GM20000 (cell line): Measurements from ENCODE around the gene SMAGP.
A peak's percentile ranks its signal among the peaks of the same experiment; 100 is the strongest.

Source experiments
- DNase-seq: peaks from one replicate; pipeline ENCODE4 v3.0.0; 2012; ENCODE audit warnings: low spot score
- TF ChIP-seq, protein P1 (sequence below): IDR thresholded peaks from 2 replicates; pipeline ENCODE4 v1.5.1; 2012; ENCODE audit warnings: mild to moderate bottlenecking, control low read depth; ENCODE audit errors: extremely low read depth, missing control alignments

SMAGP gene

DNA sequence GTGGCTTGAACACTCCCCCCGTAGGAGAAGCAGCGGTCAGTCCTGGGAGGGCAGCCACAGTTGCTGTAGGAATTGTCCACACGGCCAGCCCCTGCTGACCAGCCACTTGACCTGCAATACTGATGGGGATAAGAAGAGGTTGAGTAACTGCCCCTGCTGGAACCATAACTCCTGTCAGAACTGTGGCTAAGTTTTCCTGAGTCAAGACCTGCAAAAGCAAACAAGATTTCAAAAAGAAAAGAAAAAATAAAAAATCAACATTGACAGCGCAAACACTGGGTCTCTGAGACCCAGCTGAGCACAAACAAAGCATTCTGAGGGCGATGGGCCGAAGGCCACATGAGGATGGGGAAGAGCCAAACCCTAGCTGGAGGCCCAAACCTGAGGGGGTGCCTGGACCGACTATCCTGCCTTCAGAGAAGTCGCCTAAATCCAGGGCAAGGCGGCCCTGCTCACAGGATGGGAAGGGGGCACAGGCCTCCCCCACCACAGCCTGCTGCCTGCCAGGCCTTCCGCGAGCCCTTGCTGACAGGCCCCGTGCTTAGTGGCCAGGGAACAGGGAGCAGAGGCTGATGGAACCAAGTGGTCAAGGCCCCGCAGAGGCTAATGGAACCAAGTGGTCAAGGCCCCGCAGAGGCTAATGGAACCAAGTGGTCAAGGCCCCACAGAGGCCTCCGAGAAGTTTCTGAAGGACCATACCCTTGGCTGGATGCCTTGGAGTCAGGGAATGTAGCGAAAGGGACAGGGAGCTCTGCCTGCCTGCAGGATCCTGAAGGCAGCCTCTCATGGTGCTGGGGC lies 71.4 kb downstream of the SMAGP start:
- DNase-seq, result no peak

DNA sequence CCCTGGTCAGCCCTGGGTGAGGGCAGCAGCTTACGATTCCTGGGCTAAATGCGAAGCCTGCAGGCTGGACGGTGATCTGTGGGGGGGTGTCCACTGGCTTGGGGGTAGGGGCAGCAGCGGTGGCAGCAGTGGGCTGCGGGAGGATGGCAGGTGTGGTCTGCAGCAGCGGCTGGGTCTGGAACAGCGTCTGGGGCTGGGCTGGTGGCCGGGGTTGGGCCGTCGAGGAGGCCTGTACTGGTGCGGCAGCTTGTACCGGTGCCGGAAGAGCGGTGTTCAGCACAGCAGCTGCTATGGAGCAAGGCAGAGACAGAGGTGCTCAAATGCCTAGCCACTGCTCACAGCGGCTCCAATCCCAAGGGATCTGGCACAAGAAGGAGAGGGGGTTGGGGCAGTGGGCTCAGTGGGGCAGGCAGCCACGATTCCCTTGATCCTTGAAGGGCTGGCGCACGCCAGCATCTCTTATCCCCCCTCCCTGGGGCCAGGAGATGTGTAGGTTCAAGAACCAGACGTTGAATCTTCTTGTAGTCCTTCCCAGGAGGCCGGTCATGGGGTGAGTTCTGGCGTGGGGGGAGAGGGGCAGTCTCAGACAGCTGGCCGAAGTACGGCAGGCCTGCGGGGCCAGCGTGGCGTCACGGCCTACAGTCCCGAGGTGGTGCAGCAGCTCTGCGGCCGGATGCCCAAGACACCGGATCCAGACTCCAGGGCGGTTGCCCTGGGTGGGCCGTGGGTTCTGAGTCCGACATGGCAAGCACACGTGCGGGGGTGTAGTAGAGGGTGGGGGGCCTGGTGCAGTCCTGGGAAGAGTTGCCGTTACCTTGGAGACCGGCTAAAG lies 72.3 kb downstream of the SMAGP start:
- DNase-seq, result no peak
- TF ChIP-seq, protein P1, sequence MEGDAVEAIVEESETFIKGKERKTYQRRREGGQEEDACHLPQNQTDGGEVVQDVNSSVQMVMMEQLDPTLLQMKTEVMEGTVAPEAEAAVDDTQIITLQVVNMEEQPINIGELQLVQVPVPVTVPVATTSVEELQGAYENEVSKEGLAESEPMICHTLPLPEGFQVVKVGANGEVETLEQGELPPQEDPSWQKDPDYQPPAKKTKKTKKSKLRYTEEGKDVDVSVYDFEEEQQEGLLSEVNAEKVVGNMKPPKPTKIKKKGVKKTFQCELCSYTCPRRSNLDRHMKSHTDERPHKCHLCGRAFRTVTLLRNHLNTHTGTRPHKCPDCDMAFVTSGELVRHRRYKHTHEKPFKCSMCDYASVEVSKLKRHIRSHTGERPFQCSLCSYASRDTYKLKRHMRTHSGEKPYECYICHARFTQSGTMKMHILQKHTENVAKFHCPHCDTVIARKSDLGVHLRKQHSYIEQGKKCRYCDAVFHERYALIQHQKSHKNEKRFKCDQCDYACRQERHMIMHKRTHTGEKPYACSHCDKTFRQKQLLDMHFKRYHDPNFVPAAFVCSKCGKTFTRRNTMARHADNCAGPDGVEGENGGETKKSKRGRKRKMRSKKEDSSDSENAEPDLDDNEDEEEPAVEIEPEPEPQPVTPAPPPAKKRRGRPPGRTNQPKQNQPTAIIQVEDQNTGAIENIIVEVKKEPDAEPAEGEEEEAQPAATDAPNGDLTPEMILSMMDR, result no peak

More for the DNA sequence above, 71.4 kb downstream of the SMAGP start:
- TF ChIP-seq, protein P1, result no peak

DNA sequence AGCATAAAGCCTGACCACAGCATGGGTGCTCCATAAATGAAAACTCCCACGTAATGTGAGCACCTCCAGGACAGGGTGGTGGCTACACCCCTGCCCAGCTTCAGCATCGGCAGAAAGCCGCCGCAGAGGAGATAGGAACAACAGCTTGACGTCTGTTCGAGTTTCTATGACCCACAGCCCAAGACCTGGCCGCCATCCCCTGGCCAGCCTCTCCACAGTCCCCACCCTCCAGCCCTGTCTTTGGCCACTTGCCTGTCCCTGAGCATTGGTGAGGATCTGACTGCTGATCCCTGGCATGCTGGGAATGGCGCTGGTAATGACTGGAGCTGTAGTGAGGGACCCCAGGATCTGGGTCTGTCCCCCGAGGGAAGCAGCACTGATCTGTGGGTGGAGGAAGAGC lies 73.7 kb downstream of the SMAGP start:
- DNase-seq, result peak; percentile 8

DNA sequence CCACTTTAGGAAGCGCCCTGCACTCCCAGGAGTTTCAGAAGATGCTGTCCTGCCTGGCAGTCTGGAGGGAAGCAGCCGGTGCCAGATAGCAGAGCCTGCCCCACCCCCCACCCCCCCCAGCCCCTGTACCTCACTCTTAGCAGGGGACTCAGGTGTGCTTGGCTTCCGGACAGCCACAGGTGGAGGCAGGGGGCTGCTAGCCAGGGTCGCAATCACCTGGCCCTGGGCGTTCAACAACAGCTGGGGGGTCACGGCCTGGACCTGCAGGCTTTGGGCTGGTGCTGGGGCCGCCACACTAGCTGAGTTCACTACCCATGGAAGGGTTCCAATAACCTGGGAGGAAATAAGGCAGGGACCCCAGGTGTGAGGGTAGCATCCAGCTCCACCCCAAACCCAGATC lies 74.4 kb downstream of the SMAGP start:
- TF ChIP-seq, protein P1, result no peak

More for the DNA sequence above, 73.7 kb downstream of the SMAGP start:
- TF ChIP-seq, protein P1, result no peak

More for the DNA sequence above, 74.4 kb downstream of the SMAGP start:
- DNase-seq, result no peak
